Endothelial cell of umbilical vein (primary cell): Measurements from ENCODE around the gene C9orf153. TPM values are rescaled to one million over a fixed set of nuclear protein-coding genes. Genes with fewer than 3 reads are reported as not detected.

Source experiments
- BruUV-seq: library from RNA; stranded (reverse); fragments of 400-500 nt; replicated peaks from 2 replicates; lab custom pipeline; 2021; lab: Mats Ljungman, UMichigan
- CTCF ChIA-PET: fragments of 300-600, 350-600 bp; sonication (Branson Sonifier 250); formaldehyde crosslinking; loops from one replicate; lab custom pipeline; 2021; ENCODE audit warnings: antibody characterized with exemption, inconsistent platforms; lab: Charles Lee
- POLR2A ChIA-PET: fragments of 300-600, 350-600 bp; sonication (Branson Sonifier 250); formaldehyde crosslinking; loops from one replicate; lab custom pipeline; 2021; ENCODE audit warnings: antibody characterized with exemption, inconsistent platforms; lab: Charles Lee
- DNase-seq: peaks from one replicate; pipeline ENCODE4 v3.0.0-alpha.2; 2011; ENCODE audit warnings: low read depth, low spot score
- FAIRE-seq: peaks from 2 replicates; lab custom pipeline; 2011; peaks lifted over from hg19 to GRCh38; lab: Jason Lieb, UNC
- H2AFZ ChIP-seq: 2 replicates; pipeline ENCODE4 v1.6.0; 2012; ENCODE audit warnings: low read depth, low read length, control low read depth, inconsistent platforms
- H3K27ac ChIP-seq: 2 replicates; pipeline ENCODE4 v1.5.1; 2011; ENCODE audit warnings: low read depth, mild to moderate bottlenecking, control low read depth, low read length, moderate library complexity; ENCODE audit not compliant: insufficient read depth
- H3K27me3 ChIP-seq, 2 experiments: 2 replicates each; pipeline versions ENCODE4 v1.6.0 to v1.6.1; 2011; ENCODE audit warnings: low read length in 2 of 2, mixed read lengths in 1 of 2; ENCODE audit not compliant: control insufficient read depth in 2 of 2, insufficient read depth in 2 of 2
- H3K36me3 ChIP-seq, 2 experiments: 2 replicates in 1 of 2; 3 replicates in 1 of 2; pipeline ENCODE4 v1.5.1; 2011; ENCODE audit warnings: low read length in 2 of 2, mild to moderate bottlenecking in 1 of 2, moderate library complexity in 1 of 2; ENCODE audit not compliant: control insufficient read depth in 2 of 2, insufficient read depth in 2 of 2; ENCODE audit errors: extremely low read depth in 1 of 2
- H3K4me1 ChIP-seq: 3 replicates; pipeline ENCODE4 v1.5.1; 2011; ENCODE audit warnings: mild to moderate bottlenecking, low read length; ENCODE audit not compliant: control insufficient read depth, insufficient read depth; ENCODE audit errors: extremely low read depth
- H3K4me2 ChIP-seq: 2 replicates; pipeline ENCODE4 v1.6.1; 2011; ENCODE audit warnings: low read length, control low read depth, mixed read lengths; ENCODE audit not compliant: insufficient read depth
- H3K4me3 ChIP-seq, 3 experiments: fragments of 200-600 bp in 1 of 3; sonication (generic), shearing (Covaris generic) in 1 of 3; replicated peaks in 1 of 3; 2 replicates each; pipeline ENCODE4 v1.5.1; 2011 to 2016; ENCODE audit warnings: control low read depth in 3 of 3, low read length in 3 of 3, mild to moderate bottlenecking in 2 of 3, inconsistent platforms in 1 of 3, low read depth in 1 of 3, moderate library complexity in 1 of 3; ENCODE audit not compliant: insufficient read depth in 1 of 3
- H3K79me2 ChIP-seq: 2 replicates; pipeline ENCODE4 v1.6.0; 2012; ENCODE audit warnings: low read length, inconsistent platforms; ENCODE audit not compliant: control insufficient read depth, insufficient read depth
- H3K9ac ChIP-seq: replicated peaks from 2 replicates; pipeline ENCODE3; 2011; ENCODE audit warnings: low read length, control low read depth; ENCODE audit not compliant: insufficient read depth; ENCODE audit errors: extremely low read depth
- H3K9me1 ChIP-seq: replicated peaks from 3 replicates; pipeline ENCODE4 v1.6.0; 2011; ENCODE audit warnings: mild to moderate bottlenecking, low read length; ENCODE audit not compliant: control insufficient read depth, insufficient read depth; ENCODE audit errors: extremely low read depth
- H3K9me3 ChIP-seq: replicated peaks from 2 replicates; pipeline ENCODE4 v1.5.1; 2012; ENCODE audit warnings: low read length, inconsistent platforms; ENCODE audit not compliant: control insufficient read depth, insufficient read depth
- H4K20me1 ChIP-seq: replicated peaks from 2 replicates; pipeline ENCODE3; 2011; ENCODE audit warnings: mild to moderate bottlenecking, low read length; ENCODE audit not compliant: control insufficient read depth, insufficient read depth; ENCODE audit errors: extremely low read depth
- CTCF ChIP-seq, 2 donors: IDR thresholded peaks; 1 replicate in 1 of 2; 2 replicates in 1 of 2; pipeline ENCODE4 v1.5.1; 2011; ENCODE audit warnings: low read length in 2 of 2, mild to moderate bottlenecking in 2 of 2, moderate library complexity in 2 of 2, control low read depth in 1 of 2, inconsistent platforms in 1 of 2, low read depth in 1 of 2; ENCODE audit not compliant: insufficient read depth in 1 of 2; ENCODE audit errors: extremely low read depth in 1 of 2
- EZH2 ChIP-seq: IDR thresholded peaks from 2 replicates; pipeline ENCODE4 v1.6.1; 2012; ENCODE audit warnings: borderline replicate concordance, low read depth, mild to moderate bottlenecking, moderate library complexity, low read length, inconsistent platforms; ENCODE audit not compliant: severe bottlenecking
- FOS ChIP-seq: IDR thresholded peaks from 2 replicates; pipeline ENCODE4 v1.6.1; 2011; ENCODE audit warnings: mild to moderate bottlenecking, low read length, moderate library complexity, borderline replicate concordance; ENCODE audit not compliant: insufficient read depth
- GATA2 ChIP-seq: IDR thresholded peaks from 2 replicates; pipeline ENCODE4 v1.7.0; 2011; ENCODE audit warnings: low read depth, mild to moderate bottlenecking, moderate library complexity, mixed read lengths, low read length; ENCODE audit not compliant: insufficient read length, insufficient read depth
- JUN ChIP-seq: IDR thresholded peaks from 2 replicates; pipeline ENCODE4 v1.6.1; 2011; ENCODE audit warnings: borderline replicate concordance, low read depth; ENCODE audit not compliant: insufficient read length, insufficient read depth
- MAX ChIP-seq: IDR thresholded peaks from 2 replicates; pipeline ENCODE4 v1.6.1; 2011; ENCODE audit not compliant: insufficient read depth, insufficient read length
- MYC ChIP-seq: IDR thresholded peaks from one replicate; pipeline ENCODE4 v1.6.1; 2011; ENCODE audit warnings: mild to moderate bottlenecking, low read depth, low read length
- POLR2A ChIP-seq: IDR thresholded peaks from 2 replicates; pipeline ENCODE4 v1.6.1; 2012; ENCODE audit warnings: low read depth, mild to moderate bottlenecking, control low read depth, low read length
- POLR2AphosphoS5 ChIP-seq: IDR thresholded peaks from 2 replicates; pipeline ENCODE4 v1.6.1; 2012; ENCODE audit warnings: low read depth, mild to moderate bottlenecking, control low read depth, low read length, moderate library complexity; ENCODE audit not compliant: insufficient read depth
- dilution Hi-C: fragments of 300-500 bp; cut with MboI; formaldehyde crosslinking; loops from one replicate; pipeline ENCODE4 v1.15.0; 2019; ENCODE audit warnings: low sequenced_read_pairs; ENCODE audit not compliant: extremely low pct_ligation_motif_present
- intact Hi-C: fragments of 100-400 bp; cut with micrococcal nuclease; formaldehyde crosslinking; loops from one replicate; pipeline ENCODE4 v1.10.0; 2022
- polyA plus RNA-seq, 4 experiments: library from polyadenylated mRNA; depleted of rRNA in 3 of 4; stranded (reverse) in 3 of 4; unstranded in 1 of 4; fragments of >200 nt; gene quantifications; 2 replicates each; pipeline versions ENCODE4 v1.2.1 to v1.2.3, GENCODE V29; 2011 to 2012; ENCODE audit warnings: missing spikeins in 1 of 4
- total RNA-seq: library from RNA; stranded (reverse); gene quantifications from 2 replicates; pipeline ENCODE4 v1.2.3, GENCODE V29; 2021

C9orf153 gene
- total and polyA plus RNA-seq, 2 donors (not counting 3 experiments of a cell fraction or from before 2014, with no cell fraction given) = 0.66 TPM; not detected in 1

- DNase-seq = peak; percentile 35
Observed at GRCh38 chr9:86303316-86303975, 44.0 kb upstream of the C9orf153 start.

More at GRCh38 chr9:86303316-86303975, 44.0 kb upstream of the C9orf153 start:
- no peaks in the 10 kb centered on the region for H3K27me3 ChIP-seq
- intact Hi-C loops (no loop called here), dilution Hi-C loops (no loop called here)
- no peak overlapping the region for H3K27ac ChIP-seq
- no peaks in the 10 kb centered on the region for H3K9me1 ChIP-seq
- H3K79me2 ChIP-seq = no peaks in the 10 kb centered on the region
- no peak for FAIRE-seq
- no peak overlapping the region for H3K9ac ChIP-seq
- no peaks in the 10 kb centered on the region for H3K9me3 ChIP-seq
- ChIA-PET POLR2A (no interaction called here), CTCF (no interaction called here)
- H4K20me1 ChIP-seq = no peaks in the 10 kb centered on the region
- H2AFZ ChIP-seq = no peak overlapping the region
- no peak overlapping the region for H3K4me3 ChIP-seq
- H3K36me3 ChIP-seq = peaks cover 18 to 22% of the 10 kb centered on the region in 2 experiments
- TF ChIP-seq EZH2 (no peak), JUN (no peak), CTCF (IDR thresholded peaks at IDR 0.05; ENCODE audit: extremely low read depth in 1 of 2, insufficient read depth in 1 of 2, low read depth in 1 of 2, low read length in 2 of 2) (no peak), FOS (no peak), MYC (no peak), POLR2A (no peak), GATA2 (no peak), MAX (no peak), POLR2AphosphoS5 (no peak)
- H3K4me1 ChIP-seq = peaks cover 7% of the 10 kb centered on the region
- BruUV-seq = no TSS peak
- H3K4me2 ChIP-seq = no peak overlapping the region
